Measurements from ENCODE around the gene CFAP68.

DNA sequence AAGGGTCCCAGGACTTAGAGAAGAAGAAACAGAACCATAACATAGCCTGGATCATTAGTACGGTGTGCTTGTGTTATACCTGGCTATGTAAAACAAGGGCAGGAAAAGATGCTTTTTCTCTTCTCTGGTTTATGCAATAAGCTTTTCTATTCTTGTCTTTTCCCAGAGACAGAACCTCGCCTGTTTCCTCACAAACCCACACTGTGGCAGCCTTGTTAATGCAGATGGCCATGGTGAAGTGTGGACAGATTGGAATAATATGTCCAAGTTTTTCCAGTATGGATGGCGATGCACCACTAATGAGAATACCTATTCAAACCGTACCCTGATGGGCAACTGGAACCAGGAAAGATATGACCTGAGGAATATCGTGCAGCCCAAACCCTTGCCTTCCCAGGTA, 2.9 kb downstream of the CFAP68 start:
- TF ChIP-seq, protein P1, sequence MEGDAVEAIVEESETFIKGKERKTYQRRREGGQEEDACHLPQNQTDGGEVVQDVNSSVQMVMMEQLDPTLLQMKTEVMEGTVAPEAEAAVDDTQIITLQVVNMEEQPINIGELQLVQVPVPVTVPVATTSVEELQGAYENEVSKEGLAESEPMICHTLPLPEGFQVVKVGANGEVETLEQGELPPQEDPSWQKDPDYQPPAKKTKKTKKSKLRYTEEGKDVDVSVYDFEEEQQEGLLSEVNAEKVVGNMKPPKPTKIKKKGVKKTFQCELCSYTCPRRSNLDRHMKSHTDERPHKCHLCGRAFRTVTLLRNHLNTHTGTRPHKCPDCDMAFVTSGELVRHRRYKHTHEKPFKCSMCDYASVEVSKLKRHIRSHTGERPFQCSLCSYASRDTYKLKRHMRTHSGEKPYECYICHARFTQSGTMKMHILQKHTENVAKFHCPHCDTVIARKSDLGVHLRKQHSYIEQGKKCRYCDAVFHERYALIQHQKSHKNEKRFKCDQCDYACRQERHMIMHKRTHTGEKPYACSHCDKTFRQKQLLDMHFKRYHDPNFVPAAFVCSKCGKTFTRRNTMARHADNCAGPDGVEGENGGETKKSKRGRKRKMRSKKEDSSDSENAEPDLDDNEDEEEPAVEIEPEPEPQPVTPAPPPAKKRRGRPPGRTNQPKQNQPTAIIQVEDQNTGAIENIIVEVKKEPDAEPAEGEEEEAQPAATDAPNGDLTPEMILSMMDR (IDR thresholded peaks at IDR 0.05): no peak
- no peak for TF ChIP-seq POLR2A (IDR thresholded peaks at IDR 0.05)

Measured in uterus (tissue), 2 donors.